NCI-H2107 treated with DMSO at 0.1 percent for 48 hours (cell line): ENCODE data around the gene PTRH1.
"Not testable (repeated sequence)": the region's sequence is repeated elsewhere in the genome, so short reads cannot be mapped to it uniquely, and the experiment has no call there.

Experiments used
- DNase-seq: peaks from one replicate; lab custom pipeline; 2025; ENCODE audit not compliant: unreplicated experiment; lab: John Stamatoyannopoulos, UW

Gene PTRH1, protein sequence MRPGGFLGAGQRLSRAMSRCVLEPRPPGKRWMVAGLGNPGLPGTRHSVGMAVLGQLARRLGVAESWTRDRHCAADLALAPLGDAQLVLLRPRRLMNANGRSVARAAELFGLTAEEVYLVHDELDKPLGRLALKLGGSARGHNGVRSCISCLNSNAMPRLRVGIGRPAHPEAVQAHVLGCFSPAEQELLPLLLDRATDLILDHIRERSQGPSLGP

DNA sequence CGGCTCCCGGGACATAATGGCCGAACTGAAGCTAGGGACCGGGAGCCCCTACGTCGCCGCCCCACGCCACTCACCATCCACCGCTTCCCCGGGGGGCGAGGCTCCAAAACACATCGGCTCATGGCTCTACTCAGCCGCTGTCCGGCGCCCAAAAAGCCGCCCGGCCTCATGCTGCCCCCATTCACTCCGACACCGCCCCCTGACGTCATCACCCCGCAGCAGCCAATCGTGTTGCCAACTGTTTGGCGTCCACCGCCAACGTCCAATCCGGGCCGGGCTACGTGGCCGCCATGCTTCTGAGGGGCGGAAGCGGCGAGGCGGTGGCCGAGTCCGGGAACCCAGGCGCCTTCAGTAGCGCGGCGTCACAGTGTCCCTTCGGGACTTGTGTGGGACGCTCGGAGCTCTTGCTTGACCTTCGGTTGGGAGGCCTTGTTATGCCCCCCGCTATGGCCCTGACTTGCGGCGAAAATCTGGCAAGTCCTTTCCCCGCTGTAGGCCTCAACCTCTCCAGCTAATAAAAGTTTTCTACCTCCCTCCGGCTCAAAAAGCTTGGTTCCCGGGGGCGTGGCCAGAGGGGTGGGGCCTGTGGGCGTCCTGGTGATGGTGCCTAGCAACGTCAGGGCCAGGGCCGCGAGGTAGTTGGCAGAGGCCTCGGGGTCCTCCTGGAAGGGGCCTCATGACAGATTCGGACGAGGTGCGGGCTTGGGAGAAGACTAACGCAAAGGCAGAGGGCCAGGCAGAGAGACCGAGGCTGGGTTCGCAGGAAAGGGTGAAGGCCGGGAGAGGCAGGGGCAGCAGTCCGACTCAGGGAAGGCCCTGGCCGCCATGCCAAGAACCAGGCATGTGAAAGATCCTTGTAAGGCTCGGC, at the start of gene PTRH1, which contains the start of gene TTC16:
Gene PTRH1 (minus strand): TSS at position 194 of the 868 bp plus-strand sequence. CDS start 24 bp downstream, at position 170.
Gene TTC16 (plus strand): TSS at position 610 of the 868 bp plus-strand sequence. CDS start 67 bp downstream, at position 677.
- peak; percentile 70 for DNase-seq

DNA sequence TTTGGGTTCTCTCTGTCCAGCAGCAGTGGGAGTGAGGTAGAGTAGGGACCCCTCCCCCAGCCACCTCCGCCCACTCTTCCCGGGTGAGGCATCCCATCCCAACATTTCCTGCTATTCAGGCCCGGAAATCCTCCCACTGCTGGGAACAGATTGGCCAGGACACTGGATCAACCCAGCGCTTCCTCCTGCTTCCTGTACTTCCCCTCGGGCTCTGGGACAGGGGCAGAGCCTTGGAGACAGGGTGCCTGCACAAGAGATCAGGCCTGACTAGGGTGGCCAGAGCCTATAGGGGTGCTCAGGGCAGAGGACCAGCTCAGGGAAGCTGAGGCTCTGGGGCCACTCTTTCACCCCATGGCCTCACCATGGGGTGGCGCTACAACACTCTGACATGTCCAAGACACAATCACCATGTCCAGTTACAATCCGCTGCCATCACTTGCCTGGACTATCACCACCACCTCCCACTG, 48.5 kb upstream of the PTRH1 start:
- DNase-seq, result no peak

DNA sequence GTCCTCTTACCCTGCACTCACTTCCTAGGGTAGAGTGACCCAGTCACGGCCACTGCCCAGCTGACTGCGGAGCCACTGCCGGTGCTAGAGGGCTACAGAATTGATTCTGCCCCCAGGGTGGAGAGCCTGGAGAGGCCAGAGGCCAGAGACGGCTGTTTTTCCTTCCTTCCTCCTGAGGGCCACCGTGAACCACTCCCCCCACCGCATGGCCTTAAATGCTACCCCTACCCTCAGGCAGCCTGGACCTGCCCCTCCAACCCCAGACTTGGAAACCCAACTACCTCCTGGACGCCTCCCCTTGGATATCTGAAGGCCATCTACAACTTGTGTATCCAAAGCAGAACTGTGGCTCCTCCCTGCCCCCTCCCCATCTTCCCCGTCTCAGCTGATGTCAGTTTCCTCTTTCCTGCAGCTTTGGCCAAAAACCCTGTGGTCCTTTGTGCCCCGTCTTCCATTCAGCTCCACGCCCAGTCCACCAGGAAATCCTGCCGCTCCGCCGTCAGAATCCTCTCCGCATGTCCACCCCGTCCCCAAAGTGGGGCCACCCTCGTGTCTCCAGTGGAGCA, 46.7 kb upstream of the PTRH1 start:
- DNase-seq, result no peak

DNA sequence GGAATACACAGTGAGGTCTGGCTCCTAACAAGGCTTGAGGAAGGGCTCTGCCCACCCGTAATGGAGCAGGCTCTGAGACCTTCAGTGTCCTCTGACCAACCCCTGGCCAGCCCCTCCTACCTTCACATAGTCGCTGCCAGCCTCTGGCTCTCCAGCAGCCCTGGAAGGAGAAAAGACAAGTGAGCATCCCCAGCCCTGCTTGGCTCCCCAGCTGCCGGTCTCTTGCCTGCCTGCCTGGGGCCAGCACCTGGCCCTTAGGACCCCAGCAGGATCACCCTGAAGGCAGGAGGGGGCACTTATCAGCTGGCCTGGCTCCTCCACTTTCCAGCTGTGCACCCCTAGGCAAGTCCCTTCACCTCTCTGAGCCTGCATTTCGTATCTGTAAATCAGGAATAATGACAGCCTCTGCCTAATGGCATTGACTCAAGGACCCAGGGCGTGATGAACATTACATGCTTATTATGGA, 46.1 kb upstream of the PTRH1 start:
- DNase-seq, result no peak

DNA sequence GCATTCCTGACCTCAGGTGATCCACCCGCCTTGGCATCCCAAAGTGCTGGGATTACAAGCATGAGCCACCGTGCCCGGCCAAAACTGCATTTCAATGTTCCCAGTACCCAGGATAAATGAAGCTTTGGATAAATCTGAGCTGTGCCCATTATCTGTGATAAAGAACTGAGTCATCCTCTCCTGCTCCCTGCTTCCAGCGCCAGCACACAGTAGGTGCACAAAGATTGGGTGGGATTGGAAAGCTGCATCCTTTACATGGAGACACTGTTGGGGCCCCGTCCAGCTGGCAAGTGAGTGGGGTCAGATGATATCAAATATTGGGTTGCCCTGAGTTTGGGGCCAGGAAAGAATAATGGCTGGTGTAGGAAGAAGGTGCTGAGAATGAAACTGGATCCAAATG, 45.6 kb upstream of the PTRH1 start:
- no peak for DNase-seq

DNA sequence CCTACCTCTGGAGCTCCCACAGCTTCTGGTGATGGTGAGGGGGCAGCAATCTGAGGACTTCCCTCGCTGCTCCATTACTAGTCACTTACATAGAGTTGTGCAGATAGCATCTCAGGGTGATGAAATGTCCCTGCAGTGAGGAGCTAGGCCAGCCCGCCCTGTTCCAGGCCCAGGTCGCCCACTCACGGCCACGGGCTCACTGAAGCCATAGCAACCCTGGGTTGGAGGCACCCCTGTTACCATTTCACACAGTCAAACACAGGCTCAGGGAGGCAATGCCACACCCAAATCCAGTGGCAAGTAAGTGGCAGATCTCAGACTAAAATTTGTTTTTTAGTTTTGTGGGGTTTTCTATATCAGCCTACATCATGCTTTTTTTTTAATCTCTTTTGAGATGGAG, 43.4 kb upstream of the PTRH1 start:
- no peak for DNase-seq

DNA sequence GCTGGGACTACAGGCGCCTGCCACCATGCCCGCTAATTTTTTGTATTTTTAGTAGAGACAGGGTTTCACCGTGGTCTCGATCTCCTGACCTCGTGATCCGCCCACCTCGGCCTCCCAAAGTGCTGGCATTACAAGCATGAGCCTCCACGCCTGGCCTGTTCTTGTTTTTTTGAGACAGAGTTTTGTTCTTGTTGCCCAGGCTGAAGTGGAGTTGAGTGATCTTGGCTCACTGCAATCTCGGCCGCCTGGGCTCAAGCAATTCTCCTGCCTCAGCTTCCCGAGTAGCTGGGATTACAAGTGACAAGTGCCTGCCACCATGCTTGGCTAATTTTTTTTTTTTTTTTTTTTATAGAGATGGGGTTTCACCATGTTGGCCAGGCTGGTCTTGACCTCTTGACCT, 41.3 kb upstream of the PTRH1 start:
- not testable (repeated sequence) for DNase-seq

DNA sequence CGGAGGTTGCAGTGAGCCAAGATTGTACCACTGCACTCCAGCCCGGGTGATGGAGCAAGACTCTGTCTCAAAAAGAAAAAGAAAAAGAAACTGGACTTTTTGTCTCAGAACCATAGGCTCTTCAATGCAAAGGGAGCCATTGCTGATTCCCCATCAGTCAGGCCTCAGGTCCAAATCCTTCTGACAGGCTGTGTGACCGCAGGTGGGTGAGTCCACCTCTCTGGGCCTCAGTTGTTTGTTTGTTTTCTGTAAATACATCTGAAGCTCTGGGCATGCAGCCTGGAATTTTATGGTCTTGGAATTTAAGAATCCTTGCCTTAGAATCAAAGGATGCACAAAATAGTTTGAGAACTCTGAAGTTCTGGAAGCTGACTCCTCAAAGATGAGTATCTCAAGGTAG, 40.8 kb upstream of the PTRH1 start:
- no peak for DNase-seq

DNA sequence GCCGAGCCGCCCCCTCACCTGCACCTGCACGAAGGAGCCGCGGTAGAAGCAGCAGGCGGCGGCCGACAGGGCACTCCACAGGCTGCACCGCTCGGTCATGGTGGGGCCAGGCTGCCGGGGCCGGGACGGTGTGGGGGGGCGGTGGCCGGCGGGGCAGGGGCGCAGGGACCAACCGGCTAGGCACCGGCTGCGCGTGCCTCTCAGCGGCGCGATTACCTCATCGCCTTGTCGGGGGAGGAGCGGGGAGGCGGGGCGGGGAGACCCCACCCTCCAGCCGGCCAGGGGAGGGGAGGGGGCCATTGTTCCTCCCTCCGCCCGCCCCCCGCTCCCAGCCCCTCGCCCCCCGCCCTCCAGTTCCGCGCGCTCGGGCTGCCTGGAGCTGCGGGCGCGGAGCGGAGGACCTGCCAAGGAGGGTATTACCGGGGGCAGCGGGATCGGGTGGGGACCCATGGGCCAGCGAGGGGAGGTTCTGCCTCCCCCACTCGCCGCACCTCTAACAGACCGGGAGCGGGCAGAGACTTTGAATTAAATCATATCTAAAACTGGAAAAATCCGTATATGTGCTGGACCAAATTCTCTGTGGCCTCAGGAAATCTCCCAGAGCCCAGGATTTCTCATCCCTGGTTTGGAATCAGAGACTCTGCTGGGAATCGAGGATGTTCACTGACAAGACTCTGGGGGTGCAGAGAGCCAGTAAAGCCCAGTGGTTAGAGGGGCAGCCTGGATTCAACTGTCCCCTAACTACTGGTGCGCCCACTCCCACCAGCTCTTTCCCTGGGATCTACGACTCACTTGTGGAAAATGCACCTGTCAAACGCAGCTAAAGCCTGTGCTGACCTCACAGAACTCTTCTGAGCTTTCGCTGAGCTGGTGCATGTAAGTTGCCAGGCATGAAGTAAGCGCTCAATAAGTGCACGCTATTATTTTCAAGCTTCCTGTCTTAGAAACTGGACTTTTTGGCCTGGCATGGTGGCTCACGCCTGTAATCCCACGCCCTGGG, 39.9 kb upstream of the PTRH1 start:
- no peak for DNase-seq

DNA sequence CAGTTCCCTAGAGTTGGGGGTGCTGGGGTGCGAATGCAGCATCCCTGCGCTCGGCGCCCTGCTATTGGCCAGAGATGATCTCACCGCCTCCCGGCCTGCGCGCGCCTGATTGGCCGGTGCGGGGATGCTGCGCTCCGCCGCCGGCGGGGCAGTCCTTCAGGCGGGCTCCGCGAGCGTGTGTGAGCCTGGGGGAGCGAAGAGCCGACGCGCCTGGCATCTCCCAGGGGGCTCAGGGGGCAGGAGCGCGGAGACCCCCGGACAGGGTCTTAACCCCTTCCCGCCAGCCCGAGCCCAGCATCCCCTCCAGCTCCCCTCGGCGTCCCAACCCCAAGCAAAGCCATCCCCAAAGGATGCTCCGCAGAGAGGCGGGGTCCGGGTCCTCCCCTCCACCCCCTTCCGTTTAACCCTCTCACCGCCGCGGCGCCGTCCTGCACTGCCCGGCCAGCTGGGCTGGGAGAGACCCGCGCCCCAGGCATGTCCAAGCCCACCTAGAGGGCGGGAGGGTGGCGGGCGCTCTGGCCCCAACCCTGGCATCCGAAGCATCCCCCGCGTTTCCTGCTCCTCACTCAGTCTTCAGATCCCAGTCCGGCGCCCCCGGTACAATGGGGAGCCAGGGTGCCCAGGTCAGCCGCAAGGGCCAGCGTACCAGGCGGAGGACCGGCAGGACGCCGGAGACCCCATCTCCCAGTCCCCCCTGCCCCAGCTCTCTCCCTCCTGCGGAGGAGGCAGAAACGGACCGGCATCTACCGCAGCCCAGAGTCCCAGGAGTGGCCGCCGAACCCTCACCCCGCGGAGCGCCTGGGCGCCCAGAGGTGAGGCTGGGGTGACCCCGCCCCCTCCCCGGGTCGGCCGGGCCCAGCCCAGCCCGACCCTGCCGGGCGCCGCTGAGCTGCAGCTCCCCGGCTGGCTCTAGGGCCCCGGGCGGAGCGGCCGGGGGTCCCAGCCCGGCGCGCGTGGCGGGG, 38.9 kb upstream of the PTRH1 start:
- DNase-seq, result no peak

DNA sequence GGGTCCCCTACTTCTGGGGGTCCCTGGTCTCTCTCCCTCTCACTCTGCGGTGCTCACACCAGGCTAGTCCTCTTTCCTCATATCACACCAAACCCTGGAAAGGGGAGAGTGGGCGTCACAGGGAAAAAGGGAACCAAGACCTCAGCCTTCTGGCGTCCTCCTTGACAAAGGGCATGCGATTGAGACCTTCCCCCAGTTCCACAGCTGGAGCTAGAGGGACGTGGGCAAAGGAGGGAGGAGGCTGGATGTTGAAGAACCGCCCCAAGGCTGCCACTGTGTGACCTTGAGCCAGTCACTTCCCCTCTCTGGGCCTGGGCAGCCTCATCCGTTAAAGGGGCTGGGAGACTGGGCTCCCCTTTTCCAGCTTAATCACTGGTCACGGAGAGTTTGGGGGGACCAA, 38.2 kb upstream of the PTRH1 start:
- no peak for DNase-seq

DNA sequence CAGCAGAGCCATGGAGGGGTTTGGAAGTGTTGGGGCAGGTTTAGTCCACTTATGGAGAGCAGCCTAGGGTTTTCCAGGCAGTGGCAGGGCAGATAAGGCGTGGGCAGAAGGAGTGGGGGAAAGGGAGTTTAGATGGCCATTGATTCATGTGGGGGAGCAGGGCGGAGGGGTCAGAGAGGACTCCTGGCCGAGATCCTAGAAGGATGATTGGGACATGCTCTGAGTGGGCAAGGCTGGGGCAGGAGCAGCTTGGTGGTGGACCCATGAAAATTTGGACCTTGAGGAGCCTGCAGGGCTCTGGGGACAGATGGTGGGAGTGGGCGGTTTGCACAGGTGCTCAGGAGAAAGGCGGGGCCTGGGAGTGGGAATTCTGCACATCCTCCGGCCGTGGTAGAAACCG, 37.7 kb upstream of the PTRH1 start:
- no peak for DNase-seq

DNA sequence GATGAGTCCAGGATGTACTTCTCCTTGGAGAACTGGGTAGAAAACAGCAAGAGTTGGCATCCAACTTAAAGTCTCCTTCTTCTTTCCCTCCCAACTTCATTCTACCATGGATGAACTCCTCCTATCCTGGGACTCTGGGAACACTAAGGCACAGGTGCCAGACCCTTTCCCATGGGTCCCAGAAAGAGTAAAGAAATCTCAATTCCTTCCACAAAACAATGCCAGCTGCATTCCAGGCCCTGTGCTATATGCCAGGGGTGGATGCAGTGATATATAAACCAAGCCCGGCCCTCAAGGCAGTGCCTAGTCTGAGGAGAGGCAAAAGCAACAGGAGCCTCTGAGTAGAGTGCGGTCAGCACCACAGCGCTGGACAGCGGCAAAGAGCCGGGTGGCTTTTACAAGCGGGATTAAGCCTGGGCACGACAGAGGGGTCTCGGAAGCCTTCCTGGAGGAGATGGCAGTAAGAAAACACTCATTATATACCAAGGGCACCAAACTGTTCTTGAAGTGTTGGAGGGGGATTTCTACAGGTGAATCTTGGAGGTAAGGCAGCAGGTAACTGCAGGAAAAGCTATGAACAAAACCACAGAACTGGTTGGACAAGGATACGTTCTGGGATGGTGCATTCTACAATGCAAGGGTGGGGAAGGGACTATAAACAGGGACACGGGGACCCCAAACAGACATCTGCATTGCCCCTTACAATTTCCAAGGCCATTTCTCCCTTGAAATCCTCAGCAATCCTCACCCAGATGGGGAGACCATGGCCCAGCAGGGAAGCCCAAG, 36.0 kb upstream of the PTRH1 start:
- no peak for DNase-seq

DNA sequence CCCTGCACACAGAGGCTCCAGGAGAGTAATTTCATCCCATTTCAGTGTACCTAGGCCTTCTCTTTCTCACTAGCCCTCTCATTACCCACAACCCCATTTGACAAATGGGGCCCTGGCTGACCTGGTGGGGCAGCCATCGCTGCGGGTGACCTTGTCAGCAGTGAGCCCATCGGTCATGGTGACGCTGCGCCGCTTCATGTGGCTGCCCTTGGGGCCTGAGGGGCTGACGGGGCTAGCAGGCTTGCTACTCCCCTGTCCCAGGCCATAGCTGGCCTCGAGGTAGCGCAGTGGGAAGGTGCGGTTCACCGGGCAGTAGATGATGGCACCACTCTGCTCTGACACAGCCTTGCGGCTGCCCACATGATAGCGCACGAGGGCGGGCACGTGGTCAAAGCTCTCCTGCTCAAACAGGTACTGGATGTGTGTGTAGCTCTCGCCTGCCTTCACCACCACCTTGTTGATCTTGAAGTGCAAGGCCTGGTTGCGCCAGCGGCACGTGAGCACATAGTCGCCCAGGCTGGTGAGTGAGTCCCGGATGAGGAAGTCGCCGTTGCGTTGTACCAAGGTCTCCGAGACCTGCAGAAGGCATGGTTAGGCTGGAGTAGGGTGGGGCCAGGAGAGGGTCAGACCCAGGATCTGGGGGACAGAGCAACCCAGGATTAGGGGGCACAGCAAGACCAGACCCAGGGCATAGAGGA, 33.8 kb upstream of the PTRH1 start:
- no peak for DNase-seq

DNA sequence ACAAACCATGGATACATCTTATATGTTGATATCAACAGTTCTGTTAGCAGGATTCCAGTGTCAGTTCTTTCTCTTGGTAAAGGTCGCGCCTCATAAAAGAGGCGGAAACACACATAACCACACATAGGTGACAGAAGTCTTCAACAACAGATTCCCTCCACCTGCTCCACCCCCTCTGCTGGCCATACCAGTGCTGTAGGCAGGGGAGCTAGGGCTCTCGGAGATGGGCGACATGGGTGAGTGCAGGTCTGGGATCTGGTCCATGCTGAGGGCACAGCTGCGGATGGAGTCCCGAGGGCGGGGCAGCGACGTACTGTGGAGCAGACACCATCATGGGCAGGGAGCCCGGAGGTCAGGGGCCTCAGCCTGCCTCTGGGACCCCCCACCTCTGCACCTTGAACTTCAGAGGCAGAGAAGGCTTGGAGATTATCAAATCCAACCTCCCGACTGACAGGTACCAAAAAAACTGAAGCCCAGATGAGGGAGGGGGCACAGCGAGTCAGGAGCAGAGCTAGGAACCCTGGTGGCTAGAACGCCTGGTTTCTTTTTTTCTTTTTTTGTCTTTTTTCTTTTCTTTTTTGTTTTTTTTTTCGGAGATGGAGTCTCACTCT, 31.6 kb upstream of the PTRH1 start:
- DNase-seq, result no peak

DNA sequence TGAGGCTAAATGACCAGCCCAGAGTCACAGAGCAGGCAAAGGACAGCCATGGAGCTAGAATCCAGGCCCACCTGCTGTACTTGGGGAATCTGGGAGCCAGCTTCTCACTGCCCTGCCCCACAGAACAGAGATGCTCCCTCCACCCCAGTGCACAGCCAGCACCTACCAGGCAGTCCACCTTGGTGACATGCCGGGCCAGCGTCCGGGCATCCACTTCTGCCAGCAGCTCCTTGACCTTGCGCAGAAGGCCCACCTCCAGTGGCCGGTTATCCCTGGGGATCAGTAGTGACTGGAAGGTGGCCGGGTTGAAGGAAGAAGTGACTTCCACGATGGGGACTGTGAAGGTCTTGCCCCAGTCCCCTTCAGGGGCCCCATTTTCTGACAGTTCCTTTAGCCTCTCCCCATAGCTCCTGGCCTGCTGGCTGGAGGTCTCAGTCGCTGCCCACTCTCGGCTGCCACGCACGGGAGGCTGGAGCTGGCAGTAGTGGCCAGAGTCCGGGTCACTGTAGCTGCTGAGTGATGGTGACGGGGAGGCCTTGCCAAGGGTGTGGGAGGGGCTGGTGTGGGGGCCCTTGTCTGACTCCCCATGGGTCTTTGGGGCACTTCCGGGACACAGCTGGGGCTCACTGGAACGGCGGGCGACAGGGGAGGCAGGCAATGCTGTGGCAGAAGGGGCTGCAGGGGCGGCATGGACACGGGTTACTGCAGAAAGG, 29.1 kb upstream of the PTRH1 start:
- no peak for DNase-seq
